ENCODE data around the gene MPC1L. TPM values are rescaled to one million over a fixed set of nuclear protein-coding genes. Genes with fewer than 3 reads are reported as not detected.
"Not testable (repeated sequence)": the region's sequence is repeated elsewhere in the genome, so short reads cannot be mapped to it uniquely, and the experiment has no call there.

The MPC1L gene
- polyA plus RNA-seq (ENCODE audit: low read depth in 6 of 6) = not detected

DNA sequence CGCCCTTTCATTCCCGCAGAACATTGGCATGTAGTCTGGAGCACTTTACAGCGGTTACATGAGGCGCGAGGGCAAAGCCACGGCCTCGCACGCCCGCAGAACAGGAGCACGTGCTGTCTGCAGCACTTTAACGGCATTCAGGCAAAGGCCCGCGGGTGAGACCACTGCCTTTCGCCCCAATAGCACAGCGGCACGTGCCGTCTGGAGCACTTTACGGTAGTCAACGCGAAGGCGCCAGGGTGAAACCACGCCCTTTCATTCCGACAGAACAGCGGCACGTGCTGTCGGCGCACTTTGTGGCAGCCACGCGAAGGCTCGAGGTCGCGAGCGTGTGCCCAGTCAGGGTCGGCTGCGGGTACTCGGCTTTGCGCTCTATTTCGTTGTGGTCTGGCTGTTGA, at the start of gene MPC1L:
TSS of gene MPC1L (plus strand) at position 290 of the 398 bp plus-strand sequence. CDS start 138 bp downstream, outside the sequence.
- H3K4me1 Mint-ChIP-seq = no peaks in the 10 kb centered on the region
- H3K27ac Mint-ChIP-seq = peak within 1 kb of the TSS in 1 of 6 donors; percentile 44
- H3K36me3 Mint-ChIP-seq = peaks cover 8 to 16% of the 10 kb centered on the region in 2 donors
- DNase-seq = no peak
- H3K9me3 Mint-ChIP-seq = peaks cover 0 to 5% (median 0%) of the 10 kb centered on the region in 7 donors
- no peak for ATAC-seq (ENCODE audit: low read depth in 2 of 2)
- H3K27me3 Mint-ChIP-seq = no peaks in the 10 kb centered on the region
- H3K4me3 Mint-ChIP-seq = no peak within 1 kb of the TSS

DNA sequence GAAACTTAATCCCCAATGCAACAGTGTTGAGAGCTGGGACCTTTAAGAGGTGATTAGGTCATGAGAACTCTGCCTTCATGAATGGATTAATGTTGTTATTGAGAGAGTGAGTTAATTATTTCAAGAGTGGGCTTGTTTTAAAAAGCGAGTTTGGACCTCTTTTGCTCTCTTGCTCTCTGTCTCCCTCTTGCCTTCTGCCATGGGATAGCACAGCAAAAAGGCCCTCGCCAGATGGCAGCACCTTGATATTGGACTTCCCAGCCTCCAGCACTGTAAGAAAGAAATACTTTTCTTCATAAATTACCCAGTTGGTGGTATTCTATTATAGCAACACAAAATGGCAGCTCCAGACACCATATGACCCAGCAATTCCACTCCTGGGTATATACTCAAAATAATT, 49.5 kb upstream of the MPC1L start:
- no peak overlapping the region for H3K4me3 Mint-ChIP-seq
- DNase-seq (no peak), ATAC-seq (ENCODE audit: low read depth in 2 of 2) (no peak)
- H3K27me3 Mint-ChIP-seq = peaks cover 0 to 9% (median 0%) of the 10 kb centered on the region in 3 donors
- H3K9me3 Mint-ChIP-seq = peaks cover 0 to 3% (median 0%) of the 10 kb centered on the region in 7 donors
- H3K4me1 Mint-ChIP-seq = peaks cover 12 to 16% (median 13%) of the 10 kb centered on the region in 3 donors
- no peaks in the 10 kb centered on the region for H3K36me3 Mint-ChIP-seq
- H3K27ac Mint-ChIP-seq = no peak overlapping the region

DNA sequence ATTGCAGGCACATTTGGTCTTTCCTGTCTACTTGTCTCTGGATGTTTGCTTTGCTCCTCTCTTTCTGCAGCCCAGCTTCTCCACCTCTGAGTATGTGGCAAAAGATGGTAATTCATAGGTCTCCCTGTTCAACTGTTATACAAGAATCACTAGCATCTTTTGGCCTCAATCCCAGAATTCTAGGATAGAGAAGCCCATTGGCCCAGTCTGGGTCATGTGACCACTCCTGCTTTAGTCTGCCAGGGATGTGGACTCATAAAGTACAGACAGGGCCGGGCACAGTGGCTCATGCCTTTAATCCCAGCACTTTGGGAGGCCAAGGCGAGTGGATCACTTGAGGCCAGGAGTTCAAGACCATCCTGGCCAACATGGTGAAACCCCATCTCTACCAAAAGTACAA, 47.8 kb upstream of the MPC1L start:
- not testable (repeated sequence) for H3K27ac Mint-ChIP-seq; DNase-seq; H3K27me3 Mint-ChIP-seq; H3K9me3 Mint-ChIP-seq; H3K36me3 Mint-ChIP-seq; H3K4me3 Mint-ChIP-seq; ATAC-seq (ENCODE audit: low read depth in 2 of 2)
- H3K4me1 Mint-ChIP-seq = peaks cover 7 to 16% (median 12%) of the 10 kb centered on the region in 3 donors

DNA sequence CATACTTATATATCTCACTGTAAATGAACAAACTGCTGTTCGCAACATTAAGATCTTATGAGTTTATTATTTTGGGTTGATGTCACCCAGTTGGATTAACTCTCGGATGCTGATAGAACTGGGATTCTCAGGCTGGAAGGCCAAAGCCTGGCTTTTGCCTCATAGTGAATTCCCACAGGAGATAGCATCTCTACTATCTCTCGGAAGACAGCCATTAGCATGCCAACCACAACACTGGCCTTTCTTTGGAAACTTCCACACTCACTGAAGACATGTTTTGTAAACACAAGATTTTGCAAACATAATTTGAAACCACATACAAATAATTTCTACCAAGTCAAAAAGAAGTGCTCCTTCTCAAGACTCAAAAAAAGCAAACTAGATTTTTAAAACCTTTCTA, 46.9 kb upstream of the MPC1L start:
- Mint-ChIP-seq H3K36me3 (no peaks in the 10 kb centered on the region), H3K27me3 (no peaks in the 10 kb centered on the region), H3K27ac (no peak overlapping the region), H3K4me3 (no peak overlapping the region), H3K4me1 (peaks cover 0 to 8% (median 5%) of the 10 kb centered on the region in 3 donors), H3K9me3 (peaks cover 0 to 3% (median 0%) of the 10 kb centered on the region in 7 donors)
- no peak for ATAC-seq (ENCODE audit: low read depth in 2 of 2)
- no peak for DNase-seq

DNA sequence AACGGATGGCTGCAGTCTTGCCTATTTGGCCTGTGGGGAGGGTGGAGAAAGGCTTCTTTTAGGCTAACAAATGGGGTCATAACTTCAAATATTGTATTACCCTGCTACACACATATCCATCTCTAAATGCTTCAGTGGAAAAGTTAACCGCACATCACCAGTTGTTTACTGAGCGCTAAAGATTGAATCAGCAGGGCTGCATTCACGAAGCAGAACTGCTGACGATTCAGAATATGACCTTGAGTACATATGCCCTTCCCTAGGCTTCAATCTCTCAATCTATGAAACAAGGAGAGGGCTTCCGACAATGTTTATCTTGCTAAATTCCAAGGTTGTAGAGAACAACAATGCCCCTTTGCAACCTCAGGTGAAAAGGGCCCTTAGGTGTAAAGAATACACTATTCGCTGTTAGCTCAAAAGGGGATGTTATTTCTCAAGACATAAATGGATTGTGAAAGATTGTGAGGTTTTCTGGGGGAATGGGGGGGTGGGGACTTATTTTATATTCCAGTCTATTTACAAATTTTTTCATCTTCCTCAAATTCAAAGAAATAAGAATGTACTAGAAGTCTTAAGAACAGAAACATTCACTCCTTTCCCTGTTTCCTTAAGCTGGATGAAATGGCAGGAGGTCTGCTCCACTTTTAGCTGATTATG, 45.1 kb upstream of the MPC1L start:
- no peak overlapping the region for H3K4me3 Mint-ChIP-seq
- H3K27me3 Mint-ChIP-seq = peaks cover 0 to 6% (median 0%) of the 10 kb centered on the region in 3 donors
- no peaks in the 10 kb centered on the region for H3K36me3 Mint-ChIP-seq
- H3K4me1 Mint-ChIP-seq = peaks cover 2 to 19% (median 9%) of the 10 kb centered on the region in 3 donors
- ATAC-seq (ENCODE audit: low read depth in 2 of 2) (no peak), DNase-seq (no peak)
- no peak overlapping the region for H3K27ac Mint-ChIP-seq
- peaks cover 0 to 3% (median 0%) of the 10 kb centered on the region in 7 donors for H3K9me3 Mint-ChIP-seq

DNA sequence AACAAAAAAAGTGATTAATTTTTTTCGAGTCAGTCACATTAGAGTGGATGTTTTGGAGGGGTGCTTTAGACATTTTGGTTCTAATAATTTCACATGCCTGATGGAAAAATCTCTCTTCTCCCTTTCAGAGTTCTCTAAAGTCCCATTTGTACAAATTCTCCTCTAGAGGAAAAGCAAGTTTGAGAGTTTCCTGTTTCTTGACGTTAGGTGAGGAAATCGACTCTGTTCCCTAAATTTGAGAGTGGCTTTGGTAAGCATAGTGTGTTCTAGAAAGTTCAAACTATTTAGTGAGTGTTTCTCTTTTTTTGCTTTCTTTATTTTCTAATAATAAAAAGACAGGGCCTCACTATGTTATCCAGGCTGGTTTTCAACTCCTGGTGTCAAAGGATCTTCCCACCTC, 44.1 kb upstream of the MPC1L start:
- no peak for ATAC-seq (ENCODE audit: low read depth in 2 of 2)
- DNase-seq = no peak
- peak overlapping the region in 1 of 6 donors; percentile 96 for H3K27ac Mint-ChIP-seq
- H3K27me3 Mint-ChIP-seq = peaks cover 0 to 15% (median 0%) of the 10 kb centered on the region in 3 donors
- no peaks in the 10 kb centered on the region for H3K36me3 Mint-ChIP-seq
- peaks cover 0 to 2% (median 0%) of the 10 kb centered on the region in 7 donors for H3K9me3 Mint-ChIP-seq
- H3K4me1 Mint-ChIP-seq = peaks cover 9 to 23% (median 13%) of the 10 kb centered on the region in 3 donors
- H3K4me3 Mint-ChIP-seq = no peak overlapping the region

DNA sequence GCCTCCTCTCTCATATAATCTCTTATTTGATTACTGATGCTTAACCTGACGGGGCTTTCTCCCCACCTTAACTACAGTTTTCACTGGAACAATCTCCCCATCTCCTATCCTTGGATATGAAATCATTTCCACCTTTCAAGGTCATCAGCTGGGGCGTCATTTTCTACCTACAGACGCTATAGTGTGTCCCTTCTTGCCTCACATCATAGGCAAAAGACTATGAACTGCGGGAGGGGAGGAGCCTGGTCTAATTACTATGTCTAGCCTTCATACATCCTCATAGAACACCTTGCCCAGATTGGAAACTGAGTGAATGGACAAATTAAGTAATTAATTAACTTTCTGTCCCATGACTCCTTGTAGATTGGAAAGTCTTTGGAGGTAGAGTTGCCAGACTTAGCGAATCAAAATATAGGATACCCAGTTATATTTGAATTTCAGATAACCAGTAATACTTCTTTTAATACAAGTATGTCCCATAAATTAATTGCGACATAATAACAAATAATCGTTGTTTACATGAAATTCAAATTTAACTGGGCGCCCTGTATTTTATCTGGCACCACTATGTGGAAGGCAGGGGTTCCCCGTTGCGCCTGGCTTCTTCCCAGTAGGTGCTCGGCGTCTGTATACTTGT, 43.2 kb upstream of the MPC1L start:
- no peak for DNase-seq

DNA sequence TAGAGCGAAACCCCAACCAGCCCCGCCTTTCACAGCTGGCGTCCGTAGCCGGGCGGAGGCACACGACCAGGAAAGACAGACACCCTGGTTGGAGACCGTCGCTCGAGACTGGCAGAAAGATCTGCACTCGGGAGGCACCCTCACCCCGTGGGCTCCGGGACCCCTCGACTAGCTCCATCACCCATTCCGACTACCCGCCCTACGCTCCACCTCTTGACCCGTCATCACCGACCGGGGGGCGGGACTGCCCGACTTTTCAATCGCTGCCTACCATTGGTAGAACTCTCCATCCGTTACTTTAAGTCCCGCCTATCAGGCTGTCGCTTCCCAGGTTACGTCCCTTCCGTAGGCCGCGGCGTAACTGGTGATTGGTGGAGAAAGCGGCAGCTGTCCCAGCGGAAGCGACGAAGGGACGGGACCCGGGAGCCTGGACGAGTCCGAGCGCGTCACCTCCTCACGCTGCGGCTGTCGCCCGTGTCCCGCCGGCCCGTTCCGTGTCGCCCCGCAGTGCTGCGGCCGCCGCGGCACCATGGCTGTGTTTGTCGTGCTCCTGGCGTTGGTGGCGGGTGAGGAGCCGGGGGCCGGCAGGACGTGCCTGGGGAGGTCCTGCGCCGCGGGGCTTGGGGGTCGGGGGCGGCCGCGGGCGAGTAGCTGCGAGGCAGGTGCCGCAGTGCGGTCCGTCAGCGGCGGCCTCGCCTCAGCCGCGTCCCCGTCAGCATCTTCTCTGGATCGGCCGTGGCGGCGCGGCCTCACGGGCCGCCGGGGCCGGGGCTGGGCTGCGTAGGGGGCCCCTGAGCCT, 42.5 kb upstream of the MPC1L start, which contains the start of gene ATP6AP2:
TSS of gene ATP6AP2 (plus strand) at position 434 of the 799 bp plus-strand sequence. CDS start at position 530, 96 bp downstream.
- ATAC-seq (ENCODE audit: low read depth in 2 of 2) = peak; percentile 87 to 88
- Mint-ChIP-seq H3K36me3 (no peaks in the 10 kb centered on the region), H3K9me3 (peaks cover 0 to 2% (median 0%) of the 10 kb centered on the region in 7 donors), H3K4me3 (peak within 1 kb of the TSS; percentile 83 to 98 (median 92)), H3K27ac (peak within 1 kb of the TSS; percentile 95 to 99 (median 98)), H3K27me3 (peaks cover 0 to 15% (median 0%) of the 10 kb centered on the region in 3 donors), H3K4me1 (peaks cover 13 to 23% (median 15%) of the 10 kb centered on the region in 3 donors)
- DNase-seq = peak; percentile 88

More for the DNA sequence above, 43.2 kb upstream of the MPC1L start:
- peak; percentile 67 to 68 for ATAC-seq (ENCODE audit: low read depth in 2 of 2)
- H3K27ac Mint-ChIP-seq = peak overlapping the region; percentile 95 to 99 (median 98)
- peaks cover 0 to 2% (median 0%) of the 10 kb centered on the region in 7 donors for H3K9me3 Mint-ChIP-seq
- H3K4me3 Mint-ChIP-seq = peak overlapping the region; percentile 83 to 98 (median 92)
- H3K4me1 Mint-ChIP-seq = peaks cover 10 to 23% (median 14%) of the 10 kb centered on the region in 3 donors
- peaks cover 0 to 15% (median 0%) of the 10 kb centered on the region in 3 donors for H3K27me3 Mint-ChIP-seq
- H3K36me3 Mint-ChIP-seq = no peaks in the 10 kb centered on the region

DNA sequence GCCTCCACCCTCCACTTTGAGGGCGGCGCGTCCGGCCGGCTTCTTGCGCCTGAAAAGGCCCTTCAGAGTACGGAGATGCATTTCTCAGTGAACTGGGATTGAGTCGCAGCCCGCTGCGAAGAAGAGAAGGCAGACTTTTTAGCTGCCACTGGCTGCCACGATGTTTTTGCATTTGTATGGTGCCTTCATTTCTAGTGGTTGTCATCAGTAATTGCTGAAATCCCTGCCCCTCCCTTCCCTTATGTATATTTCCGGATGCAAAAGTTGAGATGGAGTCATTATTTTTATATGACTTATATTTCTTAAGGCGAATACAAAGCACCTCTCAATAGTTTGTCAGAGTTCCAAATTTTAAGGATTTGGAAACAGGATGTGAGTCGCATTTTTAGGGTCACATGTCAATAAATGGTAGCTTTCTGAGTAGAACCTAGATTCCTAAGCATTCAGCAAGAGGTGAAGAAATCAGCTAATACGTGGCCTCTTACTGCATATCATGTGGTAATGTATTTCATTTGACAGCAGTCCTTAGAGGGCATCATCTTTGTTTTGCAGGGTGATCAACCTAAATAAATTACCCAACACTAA, 41.8 kb upstream of the MPC1L start:
- H3K27me3 Mint-ChIP-seq = peaks cover 0 to 15% (median 0%) of the 10 kb centered on the region in 3 donors
- H3K9me3 Mint-ChIP-seq = peaks cover 0 to 2% (median 0%) of the 10 kb centered on the region in 7 donors
- peaks cover 15 to 25% (median 20%) of the 10 kb centered on the region in 3 donors for H3K4me1 Mint-ChIP-seq
- no peaks in the 10 kb centered on the region for H3K36me3 Mint-ChIP-seq
- H3K27ac Mint-ChIP-seq = peak overlapping the region; percentile 30 to 95 (median 90)
- peak overlapping the region; percentile 60 to 98 (median 86) for H3K4me3 Mint-ChIP-seq
- ATAC-seq (ENCODE audit: low read depth in 2 of 2) (peak; percentile 8 to 9), DNase-seq (no peak)

DNA sequence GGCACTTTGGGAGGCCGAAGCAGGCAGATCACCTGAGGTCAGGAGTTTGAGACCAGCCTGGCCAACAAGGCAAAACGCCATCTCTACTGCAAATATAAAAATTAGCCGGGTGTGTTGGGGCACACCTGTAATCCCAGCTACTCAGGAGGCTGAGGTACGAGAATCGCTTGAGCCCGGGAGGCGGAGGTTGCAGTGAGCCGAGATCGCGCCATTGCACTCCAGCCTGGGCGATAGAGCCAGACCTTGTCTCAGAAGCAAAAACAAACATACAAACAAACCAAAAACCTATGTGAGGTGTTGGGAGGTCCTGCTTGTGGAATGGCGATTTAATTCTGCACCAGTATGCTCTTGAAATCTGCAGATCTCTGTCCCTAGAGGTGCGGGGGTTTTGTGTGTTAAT, 41.0 kb upstream of the MPC1L start:
- H3K27ac Mint-ChIP-seq, DNase-seq, H3K9me3 Mint-ChIP-seq: not testable (repeated sequence)

DNA sequence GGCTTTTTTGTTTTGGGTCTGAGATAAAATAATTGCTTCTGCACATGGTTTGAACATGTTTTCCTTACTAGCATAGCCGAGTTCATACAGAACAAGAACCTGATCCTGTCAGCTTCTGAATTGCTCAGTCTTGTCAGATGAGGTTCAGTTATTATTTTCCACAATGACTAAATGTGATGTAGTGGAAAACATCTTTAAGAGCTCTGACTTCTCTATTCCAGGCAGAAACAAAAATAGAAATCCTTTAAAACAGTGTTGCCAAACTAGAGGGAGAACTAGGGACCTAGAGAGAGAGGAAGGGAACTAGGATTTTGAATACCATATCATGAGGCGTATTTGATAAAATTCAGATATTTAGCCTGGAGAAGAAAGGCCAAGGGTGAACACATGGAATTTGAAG, 40.4 kb upstream of the MPC1L start:
- peak overlapping the region in 1 of 8 donors; percentile 91 for H3K4me3 Mint-ChIP-seq
- DNase-seq (no peak), ATAC-seq (ENCODE audit: low read depth in 2 of 2) (no peak)
- peaks cover 0 to 2% (median 0%) of the 10 kb centered on the region in 7 donors for H3K9me3 Mint-ChIP-seq
- H3K27me3 Mint-ChIP-seq = peaks cover 0 to 15% (median 0%) of the 10 kb centered on the region in 3 donors
- no peak overlapping the region for H3K27ac Mint-ChIP-seq
- no peaks in the 10 kb centered on the region for H3K36me3 Mint-ChIP-seq
- peaks cover 15 to 28% (median 20%) of the 10 kb centered on the region in 3 donors for H3K4me1 Mint-ChIP-seq

More for the DNA sequence above, 41.0 kb upstream of the MPC1L start:
- peak overlapping the region in 6 of 8 donors; percentile 35 to 91 (median 79) for H3K4me3 Mint-ChIP-seq
- peaks cover 0 to 15% (median 0%) of the 10 kb centered on the region in 3 donors for H3K27me3 Mint-ChIP-seq
- peaks cover 15 to 28% (median 20%) of the 10 kb centered on the region in 3 donors for H3K4me1 Mint-ChIP-seq
- ATAC-seq (ENCODE audit: low read depth in 2 of 2); H3K36me3 Mint-ChIP-seq: not testable (repeated sequence)

DNA sequence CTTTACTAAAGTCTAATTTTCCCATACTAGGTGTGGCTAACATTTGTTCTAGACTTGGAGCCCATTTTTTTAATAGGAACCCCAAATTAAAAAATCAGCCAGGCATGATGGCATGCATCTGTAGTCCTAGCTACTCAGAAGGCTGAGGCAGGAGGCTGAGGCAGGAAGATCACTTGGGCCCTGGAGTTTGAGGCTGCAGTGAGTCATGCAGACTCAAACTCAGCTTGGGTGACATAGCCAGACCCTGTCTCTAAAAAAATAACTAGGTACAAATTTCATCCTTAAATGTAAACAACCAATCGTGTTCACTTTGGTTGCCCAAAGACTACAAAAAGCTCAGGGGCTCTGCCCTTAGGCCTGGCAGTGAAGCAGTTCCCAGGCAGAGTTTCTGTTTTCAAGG, 35.6 kb upstream of the MPC1L start:
- H3K27me3 Mint-ChIP-seq = peaks cover 0 to 14% (median 0%) of the 10 kb centered on the region in 3 donors
- H3K27ac Mint-ChIP-seq = peak overlapping the region in 1 of 6 donors; percentile 47
- H3K4me3 Mint-ChIP-seq; ATAC-seq (ENCODE audit: low read depth in 2 of 2); H3K36me3 Mint-ChIP-seq; DNase-seq; H3K9me3 Mint-ChIP-seq: not testable (repeated sequence)
- H3K4me1 Mint-ChIP-seq = peaks cover 11 to 20% (median 14%) of the 10 kb centered on the region in 3 donors
